ENCODE data around the gene CLRN3.

- TF ChIP-seq CTCF (conservative IDR thresholded peaks at IDR 0.05) (no peak), EZH2 (IDR thresholded peaks at IDR 0.05; ENCODE audit: low read depth) (no peak)
These were observed 20.6 kb downstream of the CLRN3 start for GRCh38 chr10:127872011-127872761.

Data from PC-9 (cell line).